ENCODE data around the gene P3H2. TPM values are rescaled to one million over a fixed set of nuclear protein-coding genes. Genes with fewer than 3 reads are reported as not detected.

The P3H2 gene
- total RNA-seq, 1 experiment from 2014 or later = 0.76 TPM

DNA sequence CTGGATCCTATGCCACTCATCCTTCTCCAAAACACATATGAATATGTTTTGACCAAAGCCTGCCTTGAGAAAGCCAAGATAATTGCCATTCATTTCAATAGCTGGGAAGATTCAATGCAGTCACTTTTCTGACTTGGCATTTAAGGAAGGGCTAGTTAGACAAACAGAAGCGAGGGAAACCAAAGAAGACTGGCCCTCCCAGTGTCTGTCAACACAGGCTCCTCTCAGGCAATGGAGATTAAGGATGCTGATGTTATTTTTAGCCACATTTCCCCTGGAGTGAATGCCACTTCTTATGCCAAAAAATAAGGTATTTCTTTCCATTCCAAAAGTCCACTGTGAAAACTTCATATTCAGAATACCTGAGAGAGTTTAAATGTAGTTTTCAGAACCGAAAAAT lies 101.7 kb downstream of the P3H2 start:
- POLR2A ChIA-PET = no interaction called here
- RAD21 ChIA-PET (ENCODE audit: low non-redundant PET in 1 of 2, low total read pairs in 2 of 2, uncharacterized antibody in 2 of 2, unreplicated experiment in 2 of 2) = no interaction called here
- TF ChIP-seq RAD21 (IDR thresholded peaks at IDR 0.05; ENCODE audit: low read depth) = no peak
- TF ChIP-seq CEBPB (IDR thresholded peaks at IDR 0.05; ENCODE audit: low read depth) = no peak
- no peak for TF ChIP-seq POLR2AphosphoS5 (IDR thresholded peaks at IDR 0.05; ENCODE audit: low read depth, low read length)
- no peak for TF ChIP-seq ELF1 (IDR thresholded peaks at IDR 0.05; ENCODE audit: borderline replicate concordance, low read depth)

DNA sequence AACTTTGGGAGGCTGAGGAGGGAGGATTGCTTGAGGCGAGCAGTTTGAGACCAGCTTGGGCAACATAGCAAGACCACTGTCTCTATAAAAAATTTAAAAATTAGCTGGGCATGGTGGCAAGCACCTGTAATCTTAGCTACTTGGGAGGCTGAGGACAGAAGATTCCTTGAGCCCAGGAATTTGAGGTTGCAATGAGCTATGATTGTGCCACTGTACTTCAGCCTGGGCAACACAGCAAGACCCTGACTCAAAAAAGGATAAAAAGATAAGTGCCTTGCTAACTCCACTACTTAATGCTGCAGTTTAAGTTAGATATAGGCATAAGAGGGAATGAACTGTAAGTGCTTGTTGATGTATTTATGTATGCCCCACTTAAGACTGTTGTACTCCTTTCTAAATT lies 102.2 kb downstream of the P3H2 start:
- Histone ChIP-seq H3K9ac (ENCODE audit: low read length) (no peak overlapping the region), H3K9me2 (ENCODE audit: insufficient read depth) (no peaks in the 10 kb centered on the region), H3K9me3 (ENCODE audit: control insufficient read depth in 1 of 2, insufficient read depth in 1 of 2, low read depth in 1 of 2, low read length in 2 of 2) (no peaks in the 10 kb centered on the region), H2AFZ (ENCODE audit: low read depth, low read length, poor library complexity, severe bottlenecking) (no peak overlapping the region), H3K4me3 (replicated peaks in 1 of 2; ENCODE audit: low read depth in 1 of 2, low read length in 2 of 2) (no peak overlapping the region), H3K79me2 (ENCODE audit: insufficient read depth, low read length) (no peaks in the 10 kb centered on the region), H3K27me3 (ENCODE audit: insufficient read depth, low read length) (no peaks in the 10 kb centered on the region; the same call in 1 of the 2 replicates), H3K36me3 (ENCODE audit: control insufficient read depth in 1 of 2, insufficient read depth in 2 of 2, low read length in 2 of 2) (no peaks in the 10 kb centered on the region), H3K27ac (ENCODE audit: low read depth, low read length) (no peak overlapping the region), H3K4me2 (ENCODE audit: low read length) (no peak overlapping the region), H4K20me1 (ENCODE audit: insufficient read depth) (no peaks in the 10 kb centered on the region), H3K4me1 (ENCODE audit: control insufficient read depth in 1 of 2, insufficient read depth in 2 of 2, low read length in 2 of 2) (peaks cover 0 to 13% of the 10 kb centered on the region in 2 experiments; a peak in 2 of 4 replicates)
- intact Hi-C loops (cut with micrococcal nuclease) = no loop called here
- no peak for DNase-seq (ENCODE audit: low read depth, low spot score)
- TF ChIP-seq, protein P1, sequence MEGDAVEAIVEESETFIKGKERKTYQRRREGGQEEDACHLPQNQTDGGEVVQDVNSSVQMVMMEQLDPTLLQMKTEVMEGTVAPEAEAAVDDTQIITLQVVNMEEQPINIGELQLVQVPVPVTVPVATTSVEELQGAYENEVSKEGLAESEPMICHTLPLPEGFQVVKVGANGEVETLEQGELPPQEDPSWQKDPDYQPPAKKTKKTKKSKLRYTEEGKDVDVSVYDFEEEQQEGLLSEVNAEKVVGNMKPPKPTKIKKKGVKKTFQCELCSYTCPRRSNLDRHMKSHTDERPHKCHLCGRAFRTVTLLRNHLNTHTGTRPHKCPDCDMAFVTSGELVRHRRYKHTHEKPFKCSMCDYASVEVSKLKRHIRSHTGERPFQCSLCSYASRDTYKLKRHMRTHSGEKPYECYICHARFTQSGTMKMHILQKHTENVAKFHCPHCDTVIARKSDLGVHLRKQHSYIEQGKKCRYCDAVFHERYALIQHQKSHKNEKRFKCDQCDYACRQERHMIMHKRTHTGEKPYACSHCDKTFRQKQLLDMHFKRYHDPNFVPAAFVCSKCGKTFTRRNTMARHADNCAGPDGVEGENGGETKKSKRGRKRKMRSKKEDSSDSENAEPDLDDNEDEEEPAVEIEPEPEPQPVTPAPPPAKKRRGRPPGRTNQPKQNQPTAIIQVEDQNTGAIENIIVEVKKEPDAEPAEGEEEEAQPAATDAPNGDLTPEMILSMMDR (IDR thresholded peaks at IDR 0.05 in 2 of 3, conservative IDR thresholded peaks at IDR 0.05 in 1 of 3; ENCODE audit: borderline replicate concordance in 1 of 3, insufficient read depth in 1 of 3, low read depth in 2 of 3, low read length in 2 of 3) = no peak
- TF ChIP-seq ELF1 (IDR thresholded peaks at IDR 0.05; ENCODE audit: borderline replicate concordance, low read depth) = no peak
- TF ChIP-seq ZFX (IDR thresholded peaks at IDR 0.05) = no peak
- no peak for TF ChIP-seq SRF (IDR thresholded peaks at IDR 0.05; ENCODE audit: low read depth)
- TF ChIP-seq, protein P2, sequence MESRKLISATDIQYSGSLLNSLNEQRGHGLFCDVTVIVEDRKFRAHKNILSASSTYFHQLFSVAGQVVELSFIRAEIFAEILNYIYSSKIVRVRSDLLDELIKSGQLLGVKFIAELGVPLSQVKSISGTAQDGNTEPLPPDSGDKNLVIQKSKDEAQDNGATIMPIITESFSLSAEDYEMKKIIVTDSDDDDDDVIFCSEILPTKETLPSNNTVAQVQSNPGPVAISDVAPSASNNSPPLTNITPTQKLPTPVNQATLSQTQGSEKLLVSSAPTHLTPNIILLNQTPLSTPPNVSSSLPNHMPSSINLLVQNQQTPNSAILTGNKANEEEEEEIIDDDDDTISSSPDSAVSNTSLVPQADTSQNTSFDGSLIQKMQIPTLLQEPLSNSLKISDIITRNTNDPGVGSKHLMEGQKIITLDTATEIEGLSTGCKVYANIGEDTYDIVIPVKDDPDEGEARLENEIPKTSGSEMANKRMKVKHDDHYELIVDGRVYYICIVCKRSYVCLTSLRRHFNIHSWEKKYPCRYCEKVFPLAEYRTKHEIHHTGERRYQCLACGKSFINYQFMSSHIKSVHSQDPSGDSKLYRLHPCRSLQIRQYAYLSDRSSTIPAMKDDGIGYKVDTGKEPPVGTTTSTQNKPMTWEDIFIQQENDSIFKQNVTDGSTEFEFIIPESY (IDR thresholded peaks at IDR 0.05; ENCODE audit: extremely low read depth, insufficient replicate concordance, low read length) = no peak
- no peak for TF ChIP-seq TCF7L2 (IDR thresholded peaks at IDR 0.05; ENCODE audit: borderline replicate concordance, extremely low read depth, insufficient read depth, insufficient read length)
- no peak for TF ChIP-seq RAD21 (IDR thresholded peaks at IDR 0.05; ENCODE audit: low read depth)
- no peak for TF ChIP-seq CBX3 (IDR thresholded peaks at IDR 0.05; ENCODE audit: low read depth)
- TF ChIP-seq MAX (IDR thresholded peaks at IDR 0.05) = no peak
- ATAC-seq = no peak
- POLR2A ChIA-PET = no interaction called here
- CTCF ChIA-PET = no interaction called here
- BruUV-seq (replicated peaks) = no TSS peak
- RAD21 ChIA-PET (ENCODE audit: low non-redundant PET in 1 of 2, low total read pairs in 2 of 2, uncharacterized antibody in 2 of 2, unreplicated experiment in 2 of 2) = no interaction called here

More for the DNA sequence above, 101.7 kb downstream of the P3H2 start:
- H3K4me2 ChIP-seq (ENCODE audit: low read length) = no peak overlapping the region
- no peak overlapping the region for H3K9ac ChIP-seq (ENCODE audit: low read length)
- CTCF ChIA-PET = no interaction called here
- H3K79me2 ChIP-seq (ENCODE audit: insufficient read depth, low read length) = no peaks in the 10 kb centered on the region
- no peaks in the 10 kb centered on the region for H3K36me3 ChIP-seq (ENCODE audit: control insufficient read depth in 1 of 2, insufficient read depth in 2 of 2, low read length in 2 of 2)
- BruUV-seq (replicated peaks) = no TSS peak
- no peaks in the 10 kb centered on the region for H3K9me3 ChIP-seq (ENCODE audit: control insufficient read depth in 1 of 2, insufficient read depth in 1 of 2, low read depth in 1 of 2, low read length in 2 of 2)
- no peaks in the 10 kb centered on the region; the same call in 1 of the 2 replicates for H3K27me3 ChIP-seq (ENCODE audit: insufficient read depth, low read length)
- H3K4me3 ChIP-seq (replicated peaks in 1 of 2; ENCODE audit: low read depth in 1 of 2, low read length in 2 of 2) = no peak overlapping the region
- peaks cover 0 to 8% of the 10 kb centered on the region in 2 experiments; a peak in 2 of 4 replicates for H3K4me1 ChIP-seq (ENCODE audit: control insufficient read depth in 1 of 2, insufficient read depth in 2 of 2, low read length in 2 of 2)
- H3K27ac ChIP-seq (ENCODE audit: low read depth, low read length) = no peak overlapping the region
- H3K9me2 ChIP-seq (ENCODE audit: insufficient read depth) = no peaks in the 10 kb centered on the region
- H4K20me1 ChIP-seq (ENCODE audit: insufficient read depth) = no peaks in the 10 kb centered on the region
- ATAC-seq = no peak
- DNase-seq (ENCODE audit: low read depth, low spot score) = no peak
- intact Hi-C loops (cut with micrococcal nuclease) = no loop called here
- H2AFZ ChIP-seq (ENCODE audit: low read depth, low read length, poor library complexity, severe bottlenecking) = no peak overlapping the region

Data from HCT116 (cell line).